GM21619 (cell line): ENCODE data around the gene SLC9A3.
"Not testable (repeated sequence)": the region's sequence is repeated elsewhere in the genome, so short reads cannot be mapped to it uniquely, and the experiment has no call there.

Experiments used
- ATAC-seq: cut with Tn5 transposase; IDR thresholded peaks from one replicate; pipeline ENCODE4 v1.9.1; 2021; ENCODE audit not compliant: unreplicated experiment

The SLC9A3 gene

DNA sequence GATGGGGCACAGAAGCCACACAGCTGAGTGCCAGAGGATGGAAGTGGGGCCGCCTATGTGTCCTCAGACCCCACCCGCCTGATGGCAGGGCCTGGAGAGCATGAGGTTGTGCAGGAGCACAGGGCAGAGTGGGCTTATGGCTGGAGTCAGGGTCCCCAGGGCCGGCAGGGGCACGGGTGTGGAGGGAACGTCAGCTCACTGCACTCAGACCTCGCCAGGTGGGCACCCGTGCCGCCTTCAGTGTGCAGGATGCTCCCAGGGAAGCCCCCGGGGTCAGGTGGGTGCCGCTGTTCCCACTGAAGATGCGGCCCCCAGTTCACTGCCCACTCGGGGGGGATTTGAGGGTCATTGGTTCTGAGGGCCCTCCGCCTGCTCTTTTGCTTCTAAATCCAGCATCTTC, 46.4 kb downstream of the SLC9A3 start:
- no peak for ATAC-seq

DNA sequence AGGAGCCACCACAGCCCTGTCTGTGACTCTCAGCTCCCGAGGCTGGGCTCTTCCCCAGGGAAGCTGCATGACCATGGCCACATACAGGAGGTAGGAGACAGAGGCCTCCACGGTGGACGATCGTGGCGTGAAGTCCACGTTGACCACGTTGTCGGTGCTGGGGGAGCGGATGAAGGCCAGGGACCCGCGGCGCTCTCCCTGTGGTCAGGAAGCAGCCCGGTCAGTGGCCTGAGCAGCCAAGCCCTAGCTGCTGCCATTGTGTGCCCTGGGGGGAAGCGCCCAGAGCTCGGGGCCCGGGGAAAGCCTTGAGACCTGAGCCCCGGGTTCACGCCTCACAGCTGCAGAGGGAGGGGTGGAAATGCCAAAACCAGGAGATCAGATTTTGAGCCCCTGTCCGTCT, 47.0 kb downstream of the SLC9A3 start:
- ATAC-seq, result no peak

DNA sequence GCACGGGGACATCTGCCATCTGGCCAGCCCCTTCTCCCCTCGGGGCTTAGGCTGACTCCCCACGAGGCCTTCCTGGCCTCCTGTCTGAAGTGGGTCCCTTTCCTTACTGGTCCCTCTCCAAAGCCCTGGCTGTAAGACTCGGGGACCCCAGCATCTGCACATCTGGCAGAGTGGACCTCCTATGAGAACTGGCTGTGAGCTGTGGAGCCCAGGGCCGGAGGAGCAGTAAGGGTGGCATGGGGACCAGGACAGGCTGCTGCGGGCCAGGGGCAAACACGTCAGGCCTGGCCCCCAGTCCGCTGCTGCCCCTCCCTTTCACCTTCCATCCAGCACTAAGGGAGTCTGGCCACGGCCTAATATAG, 47.5 kb downstream of the SLC9A3 start:
- no peak for ATAC-seq

DNA sequence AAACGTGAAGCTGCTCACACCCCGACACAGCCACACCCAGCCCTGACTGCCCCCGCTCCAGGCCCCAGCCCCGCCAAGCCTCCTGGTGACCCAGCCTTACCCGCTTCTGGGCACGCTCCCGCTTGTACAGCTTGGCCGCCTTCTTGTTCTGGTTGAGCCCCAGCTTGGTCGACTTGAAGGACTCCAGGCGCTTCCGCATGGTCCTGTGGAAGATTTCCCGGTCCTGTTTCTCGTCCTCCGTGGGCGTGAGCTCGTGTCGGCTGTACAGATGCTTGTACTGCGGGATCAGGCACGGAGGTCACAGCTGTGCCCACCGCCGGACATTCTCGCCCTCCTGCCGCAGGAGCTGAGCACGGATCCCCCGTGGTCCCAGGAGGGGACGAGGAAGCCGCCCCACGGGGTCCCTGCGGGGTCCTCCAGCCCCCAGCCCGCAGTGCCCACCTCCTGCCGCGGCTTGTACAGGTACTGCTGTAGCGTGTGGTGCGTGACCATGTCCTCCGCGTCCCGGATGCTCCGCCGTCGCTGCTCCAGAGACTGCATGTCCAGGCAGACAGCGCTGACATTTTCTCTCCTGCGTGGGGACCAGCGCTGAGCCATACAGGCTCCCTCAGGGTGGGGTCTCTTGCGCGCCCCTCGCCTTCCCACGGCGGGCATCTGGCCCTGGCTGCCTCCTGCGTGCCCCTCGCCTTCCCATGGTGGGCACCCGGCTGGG, 48.0 kb downstream of the SLC9A3 start:
- no peak for ATAC-seq

DNA sequence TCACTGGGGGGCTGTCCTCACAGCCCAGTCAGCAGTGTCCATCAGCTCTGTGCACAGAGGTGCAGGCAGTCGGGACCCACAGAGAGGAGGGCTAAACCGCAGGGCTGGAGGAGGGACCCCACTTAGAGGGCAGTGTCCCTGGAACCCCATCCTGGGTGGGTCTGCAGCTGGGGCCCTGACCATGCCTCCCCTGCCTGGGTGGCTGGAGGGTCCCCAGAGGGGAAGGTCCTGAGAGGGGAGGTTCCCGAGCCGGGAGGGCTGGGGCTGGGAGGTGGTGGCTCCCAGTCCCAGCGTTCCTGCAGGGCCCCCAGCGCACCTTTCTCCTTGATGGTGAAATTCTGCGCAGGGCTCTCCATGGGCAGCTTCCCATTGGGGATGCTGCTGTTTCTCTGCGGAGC, 48.5 kb downstream of the SLC9A3 start:
- no peak for ATAC-seq

DNA sequence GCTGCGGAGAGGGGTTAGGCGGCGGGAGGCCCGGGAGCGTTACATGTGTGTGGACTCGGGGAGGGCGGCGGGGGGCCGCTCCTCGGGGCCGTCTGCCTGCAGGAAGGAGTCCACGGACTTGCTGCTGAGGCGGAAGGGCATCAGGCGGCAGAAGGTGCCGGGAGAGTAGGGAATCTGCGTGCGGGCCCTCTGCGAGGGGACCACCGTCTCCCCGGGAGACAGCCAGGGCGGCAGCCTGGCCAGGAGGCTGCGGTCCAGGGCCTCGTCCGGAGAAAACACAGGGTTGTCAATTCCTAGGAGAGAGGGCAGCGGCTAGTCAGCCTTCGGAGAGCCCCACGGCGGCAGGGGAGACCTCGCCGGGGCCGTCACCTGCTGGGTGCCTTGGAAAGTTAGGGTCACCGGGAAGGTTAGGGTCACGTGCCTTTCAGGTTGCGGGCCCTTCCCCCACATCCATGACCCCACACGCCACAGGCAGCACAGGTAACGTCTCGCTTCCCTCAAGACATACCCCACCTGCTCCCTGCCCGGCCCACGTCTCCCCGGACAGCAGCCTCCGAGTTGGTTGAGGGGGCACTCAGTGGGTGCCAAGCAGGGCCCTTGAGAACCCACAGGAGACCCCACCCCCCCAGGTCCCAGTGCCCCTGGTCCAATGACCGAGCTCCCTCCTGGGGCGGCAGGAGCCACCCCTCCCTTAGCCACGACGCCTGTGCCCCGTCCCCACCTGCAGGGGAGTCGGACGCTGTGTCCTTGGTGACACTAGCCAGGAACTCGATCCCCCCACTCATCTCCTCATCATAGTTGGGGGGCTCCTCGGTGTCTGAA, 49.2 kb downstream of the SLC9A3 start:
- ATAC-seq, result no peak

DNA sequence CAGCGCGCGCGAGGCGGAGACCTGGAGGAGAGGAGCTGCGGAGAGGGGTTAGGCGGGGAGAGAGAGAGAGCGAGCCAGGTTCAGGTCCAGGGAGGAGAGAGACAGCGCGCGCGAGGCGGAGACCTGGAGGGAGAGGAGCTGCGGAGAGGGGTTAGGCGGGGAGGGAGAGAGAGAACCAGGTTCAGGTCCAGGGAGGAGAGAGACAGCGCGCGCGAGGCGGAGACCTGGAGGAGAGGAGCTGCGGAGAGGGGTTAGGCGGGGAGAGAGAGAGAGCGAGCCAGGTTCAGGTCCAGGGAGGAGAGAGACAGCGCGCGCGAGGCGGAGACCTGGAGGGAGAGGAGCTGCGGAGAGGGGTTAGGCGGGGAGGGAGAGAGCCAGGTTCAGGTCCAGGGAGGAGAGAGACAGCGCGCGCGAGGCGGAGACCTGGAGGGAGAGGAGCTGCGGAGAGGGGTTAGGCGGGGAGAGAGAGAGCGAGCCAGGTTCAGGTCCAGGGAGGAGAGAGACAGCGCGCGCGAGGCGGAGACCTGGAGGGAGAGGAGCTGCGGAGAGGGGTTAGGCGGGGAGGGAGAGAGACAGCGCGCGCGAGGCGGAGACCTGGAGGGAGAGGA, 49.9 kb downstream of the SLC9A3 start:
- ATAC-seq, result not testable (repeated sequence)

DNA sequence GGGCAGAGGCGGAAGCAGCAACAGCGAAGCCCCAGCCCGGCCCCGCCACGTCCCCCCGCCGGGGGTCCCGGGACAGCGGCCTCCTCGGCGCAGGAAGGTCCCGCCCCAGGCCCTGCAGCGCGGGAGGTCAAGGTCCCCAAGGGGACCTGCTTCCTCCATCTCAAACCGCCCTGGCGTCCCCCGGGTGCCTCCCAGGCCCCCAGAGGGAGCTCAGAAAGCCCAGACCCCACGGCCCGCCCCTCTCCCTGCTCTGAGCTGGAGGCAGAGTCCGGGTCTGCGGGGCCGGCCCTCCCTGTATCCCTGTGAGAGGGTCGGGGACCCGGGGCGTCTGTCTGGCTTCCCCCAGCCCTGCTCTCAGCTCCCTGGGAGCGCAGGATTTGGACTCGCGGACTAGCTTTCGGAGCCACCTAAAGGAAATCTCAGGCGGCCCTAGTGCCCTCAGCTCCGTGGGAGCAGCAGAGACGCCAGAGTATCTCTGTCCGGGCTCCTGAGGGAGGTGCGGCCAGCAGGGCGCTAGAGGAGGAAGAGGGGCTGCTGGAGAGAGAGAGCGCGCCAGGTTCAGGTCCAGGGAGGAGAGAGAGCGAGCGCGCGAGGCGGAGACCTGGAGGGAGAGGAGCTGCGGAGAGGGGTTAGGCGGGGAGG, 50.6 kb downstream of the SLC9A3 start:
- peak; percentile 25 for ATAC-seq

DNA sequence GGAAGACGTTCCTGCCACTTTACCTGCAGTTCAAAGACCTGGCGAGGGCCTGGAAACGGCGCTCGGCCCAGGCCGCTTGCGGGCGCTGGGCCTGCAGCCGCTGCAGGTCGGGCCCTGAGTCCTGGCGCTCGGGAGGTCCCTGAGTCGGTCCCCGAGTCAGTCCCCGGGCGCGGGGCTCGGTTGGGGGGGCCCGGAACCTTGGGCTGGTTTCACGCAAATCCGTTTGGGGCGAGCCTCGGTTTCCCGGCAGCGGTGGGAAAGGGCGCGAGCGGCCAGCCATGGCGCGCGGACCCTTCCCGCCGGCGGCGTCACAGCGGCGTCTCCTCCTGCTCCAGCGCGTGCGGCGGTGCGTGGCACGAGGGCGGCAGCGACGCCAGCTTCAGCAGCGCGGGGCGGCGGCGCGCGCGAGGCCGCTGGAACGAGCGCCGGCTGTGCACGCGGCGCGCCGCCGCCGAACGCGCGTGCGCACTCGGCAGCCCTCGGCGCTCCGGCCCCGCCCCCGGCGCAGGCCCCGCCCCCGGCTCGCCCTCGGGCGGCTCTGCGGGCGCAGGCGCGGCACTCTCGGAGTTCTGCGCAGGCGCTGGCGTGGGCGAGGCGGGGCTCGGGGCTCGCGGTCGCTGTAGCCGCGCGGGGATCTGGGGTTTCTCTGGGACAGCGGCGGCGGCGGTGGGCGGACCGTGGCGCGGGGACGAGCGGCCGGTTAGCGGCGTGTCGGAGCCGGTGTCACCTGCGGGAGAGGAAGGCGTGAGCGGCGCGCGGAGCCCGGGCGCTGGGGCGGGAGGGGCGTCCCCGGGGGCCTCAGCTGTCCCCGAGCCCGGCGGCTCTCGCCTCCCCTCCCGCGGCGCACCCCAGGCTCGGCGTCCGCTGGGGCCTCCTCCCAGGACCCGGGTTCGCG, 51.3 kb downstream of the SLC9A3 start:
- peak; percentile 60 for ATAC-seq

DNA sequence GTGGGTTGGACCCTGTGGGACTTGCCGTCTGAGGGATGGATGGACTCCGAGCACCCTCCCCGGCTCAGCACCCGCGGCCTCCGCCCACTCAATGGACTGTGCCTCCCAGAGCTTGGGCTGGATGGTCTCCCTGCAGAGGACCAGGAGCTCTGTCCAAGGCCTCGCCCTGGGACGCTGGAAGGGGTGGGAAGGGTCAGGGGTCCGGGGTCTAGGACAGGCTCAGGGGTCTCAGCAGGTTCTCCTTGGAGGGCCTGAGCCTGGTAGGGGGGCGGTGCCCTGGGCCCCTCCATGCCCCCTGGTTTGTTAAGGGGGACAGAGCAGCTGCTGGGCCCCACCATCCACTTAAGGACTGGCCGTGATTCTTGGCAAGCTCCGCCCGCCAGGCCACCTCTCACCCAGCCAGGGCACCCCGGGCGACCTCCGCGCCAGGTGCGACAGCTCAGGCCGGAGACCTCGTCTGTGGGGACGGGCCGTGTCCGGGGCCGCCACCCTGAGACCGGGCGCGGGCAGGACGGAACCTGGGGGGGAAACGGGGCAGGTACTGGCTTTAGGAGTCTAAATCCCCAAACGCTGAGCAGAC, 52.1 kb downstream of the SLC9A3 start:
- peak; percentile 10 for ATAC-seq

DNA sequence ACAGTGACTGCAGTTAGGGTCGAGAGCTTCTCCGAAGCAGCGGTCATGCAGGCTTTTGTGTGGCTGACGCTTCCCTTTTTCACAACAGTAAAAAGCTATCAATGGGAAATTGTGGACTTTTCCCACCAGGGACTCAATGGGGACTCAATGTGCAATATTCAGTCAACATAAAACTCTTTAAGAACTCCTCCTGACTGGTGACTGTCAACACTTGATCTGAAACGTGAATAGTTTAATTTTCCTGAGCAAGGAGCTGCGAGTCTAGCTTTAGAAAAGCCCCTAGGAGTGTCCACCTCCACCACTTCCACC, 52.5 kb downstream of the SLC9A3 start:
- ATAC-seq, result no peak

DNA sequence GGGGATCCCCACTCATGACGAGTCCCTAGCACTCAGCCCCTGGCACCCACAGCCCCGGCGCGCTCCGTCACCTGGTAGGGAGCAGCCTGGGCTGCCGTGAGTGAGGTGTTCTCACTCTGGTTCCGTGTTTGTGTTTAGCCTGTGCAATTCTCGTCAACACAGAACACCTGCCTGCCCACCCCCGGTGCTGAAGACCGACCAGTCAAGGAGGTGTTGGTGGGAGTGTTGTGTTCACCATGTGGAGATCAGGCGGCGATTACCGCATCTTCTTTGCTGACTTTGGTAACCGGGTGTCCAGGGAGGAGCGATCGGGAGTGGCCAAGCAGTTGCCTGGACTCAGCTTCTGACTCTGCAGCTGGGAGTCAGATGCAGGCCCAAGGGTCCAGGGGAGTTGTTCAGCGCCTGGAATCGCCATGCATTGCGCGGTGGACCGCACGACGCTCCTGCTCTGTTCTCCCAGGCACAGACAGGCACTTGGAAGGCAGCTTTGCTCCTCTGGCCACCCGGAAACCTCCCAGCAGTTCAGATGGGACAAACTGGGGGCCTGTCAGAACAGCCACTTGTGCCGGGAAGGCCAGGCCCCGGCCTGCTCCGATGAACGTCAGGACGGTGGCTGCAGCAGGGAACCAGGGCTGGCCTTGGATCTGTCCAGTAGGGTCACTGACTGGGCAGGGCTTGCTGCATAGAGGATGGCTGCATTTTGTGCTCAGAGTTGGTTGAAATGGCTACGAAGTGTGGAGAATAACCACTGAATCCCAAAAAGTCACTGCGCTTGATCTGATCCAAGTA, 53.1 kb downstream of the SLC9A3 start:
- ATAC-seq, result no peak

DNA sequence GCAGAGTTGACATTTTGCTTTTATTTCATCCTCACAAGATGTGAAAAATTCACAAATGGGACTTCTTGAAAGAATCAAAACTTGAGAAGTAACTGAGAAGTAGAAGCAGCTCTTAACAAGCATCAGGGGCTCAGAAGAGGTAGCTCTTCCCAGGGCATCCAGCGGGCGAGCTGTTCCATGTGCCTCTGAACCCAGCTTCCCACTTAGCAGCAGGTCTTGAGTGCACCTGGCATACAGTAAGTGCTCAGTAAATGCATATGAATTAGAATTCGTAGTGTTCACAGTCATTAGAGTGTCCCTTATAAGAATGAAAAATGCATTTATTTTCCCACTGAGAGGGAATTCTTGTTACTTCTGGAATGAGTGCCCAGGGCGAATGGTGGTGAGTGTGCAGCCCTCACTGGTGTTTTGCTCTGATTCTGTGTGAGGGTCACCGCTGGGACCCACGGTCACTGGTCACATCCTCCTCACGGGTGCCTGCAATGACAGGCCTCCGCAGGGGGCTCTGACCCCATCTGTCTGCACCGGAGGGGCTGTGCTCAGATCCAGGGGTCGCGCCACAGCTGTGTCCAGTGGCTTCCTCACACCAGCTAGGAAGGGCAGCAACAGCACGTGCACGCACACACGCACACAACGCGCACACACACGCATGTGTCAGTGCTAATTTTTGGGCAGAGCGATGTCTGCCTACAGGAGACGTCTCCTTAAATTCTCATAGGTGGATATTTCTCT, 54.3 kb downstream of the SLC9A3 start:
- no peak for ATAC-seq

DNA sequence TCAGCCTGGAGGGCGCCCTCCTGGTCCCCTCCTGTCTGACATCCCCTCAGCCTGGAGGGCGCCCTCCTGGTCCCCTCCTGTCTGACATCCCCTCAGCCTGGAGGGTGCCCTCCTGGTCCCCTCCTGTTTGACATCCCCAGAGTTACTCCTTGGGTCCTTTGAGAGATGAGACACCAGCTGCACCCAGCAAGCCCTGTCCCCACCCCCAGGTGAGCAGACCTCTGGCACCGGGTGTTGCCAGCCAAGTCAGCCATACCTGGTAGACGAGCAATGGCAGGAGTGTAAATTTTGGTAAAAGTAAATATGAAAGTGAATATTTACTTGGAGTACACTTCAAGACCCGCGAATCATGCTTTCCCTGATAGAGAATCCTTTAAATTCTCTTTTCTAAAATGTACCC, 55.8 kb downstream of the SLC9A3 start:
- ATAC-seq, result no peak

DNA sequence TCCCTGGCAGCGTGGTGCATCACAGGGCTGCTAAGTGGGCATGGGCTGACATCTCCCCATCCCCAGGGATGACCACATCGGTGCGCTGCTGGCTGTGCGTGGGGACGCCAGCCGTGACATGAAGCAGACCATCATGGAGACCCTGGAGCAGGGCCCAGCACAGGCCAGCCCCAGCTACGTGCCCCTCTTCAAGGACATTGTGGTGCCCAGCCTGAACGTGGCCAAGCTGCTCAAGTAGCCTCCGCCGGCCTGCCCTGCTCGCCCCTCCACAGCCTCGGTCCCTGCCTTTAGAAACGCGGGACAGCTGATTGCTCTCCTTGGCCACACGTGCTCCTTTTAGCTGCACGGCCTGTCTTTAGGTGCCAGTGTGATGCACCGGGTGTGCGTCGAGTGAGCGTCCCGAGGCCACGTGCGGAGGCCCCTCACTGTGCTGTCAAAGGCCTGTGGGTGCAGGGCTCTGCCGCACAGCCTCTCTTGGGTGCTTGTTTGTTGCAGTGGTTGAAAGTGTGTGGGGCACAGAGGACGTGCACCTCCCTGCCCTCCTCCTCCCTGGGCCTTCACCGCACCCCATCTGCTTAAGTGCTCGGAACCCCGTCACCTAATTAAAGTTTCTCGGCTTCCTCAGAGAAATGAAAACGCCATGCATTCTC, 57.5 kb downstream of the SLC9A3 start:
- no peak for ATAC-seq

DNA sequence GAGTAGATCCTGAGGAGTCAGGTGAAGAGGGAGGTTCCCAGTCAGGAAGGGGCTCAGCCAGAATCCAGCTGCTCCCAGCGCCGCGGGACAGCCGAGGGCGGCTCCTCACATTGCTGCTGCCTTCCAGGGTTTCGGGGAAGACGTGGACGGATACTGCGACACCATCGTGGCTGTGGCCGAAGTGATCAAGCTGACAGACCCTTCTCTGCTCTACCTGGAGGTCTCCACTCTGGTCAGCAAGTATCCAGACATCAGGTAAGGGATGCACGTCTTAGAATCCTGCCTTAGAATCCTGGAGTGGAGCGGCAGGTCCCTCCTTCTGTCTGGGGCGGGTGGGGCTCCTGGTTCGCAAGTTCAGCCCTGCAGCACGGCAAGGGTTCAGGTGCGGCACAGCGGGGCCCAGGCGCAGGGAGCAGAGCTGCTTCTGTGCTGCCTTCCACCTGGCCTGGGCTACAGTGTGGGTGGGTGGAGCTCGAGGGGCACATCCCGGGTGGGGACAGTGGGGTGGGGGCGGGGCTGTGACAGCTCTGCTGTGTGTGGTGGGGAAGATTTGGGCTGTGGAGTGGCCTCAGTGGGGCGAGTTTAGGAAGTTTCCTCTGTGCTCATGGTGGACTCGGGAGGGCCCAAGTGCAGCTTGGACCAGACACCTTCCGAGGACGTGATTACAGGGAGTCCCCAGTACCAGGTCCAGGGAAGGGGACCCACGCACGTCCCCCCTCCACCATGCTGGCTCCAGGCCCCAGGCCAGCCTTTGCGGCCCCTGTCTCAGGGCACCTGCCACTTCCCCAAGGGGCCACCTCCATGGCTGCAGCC, 58.5 kb downstream of the SLC9A3 start:
- no peak for ATAC-seq

DNA sequence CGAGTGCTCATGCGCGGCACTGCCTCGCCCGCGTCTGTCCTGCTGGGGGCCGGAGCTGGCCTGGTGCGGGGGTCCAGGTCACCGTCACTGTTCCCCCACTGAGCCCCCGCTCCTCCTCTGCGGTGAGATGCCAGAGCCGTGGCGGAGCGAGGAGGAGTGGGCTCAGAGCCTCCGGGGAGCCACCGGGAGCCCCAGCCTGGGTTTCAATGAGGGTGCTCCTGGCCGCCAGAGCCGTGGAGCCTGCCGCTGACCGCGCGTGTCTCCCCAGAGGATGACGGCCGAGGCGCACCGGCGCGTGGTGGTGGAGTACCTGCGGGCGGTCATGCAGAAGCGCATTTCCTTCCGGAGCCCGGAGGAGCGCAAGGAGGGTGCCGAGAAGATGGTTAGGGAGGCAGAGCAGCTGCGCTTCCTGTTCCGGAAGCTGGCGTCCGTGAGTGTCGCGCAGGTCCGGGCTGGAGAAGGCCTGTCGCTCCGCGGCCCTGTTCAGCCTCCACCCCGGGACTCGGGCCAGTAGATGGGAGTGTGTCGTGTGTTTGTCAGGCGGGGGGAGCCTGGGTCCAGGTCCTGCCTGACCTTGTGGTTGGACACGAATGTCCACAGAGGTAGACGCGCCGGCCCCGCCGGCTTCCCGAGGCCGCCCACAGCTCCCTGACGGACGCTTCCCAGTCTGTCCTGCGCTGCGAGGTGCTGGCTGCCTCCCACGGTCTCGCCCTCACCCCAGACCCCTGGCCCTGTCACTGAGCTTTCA, 59.2 kb downstream of the SLC9A3 start:
- no peak for ATAC-seq
